GM19035 (cell line): Measurements from ENCODE around the gene DOCK1.

Experiments used
- ATAC-seq: cut with Tn5 transposase; IDR thresholded peaks from one replicate; pipeline ENCODE4 v1.9.1; 2021; ENCODE audit not compliant: unreplicated experiment

Gene DOCK1

GRCh38 chr10:127441350-127442219 is 536.4 kb downstream of the DOCK1 start:
- ATAC-seq: no peak

DNA sequence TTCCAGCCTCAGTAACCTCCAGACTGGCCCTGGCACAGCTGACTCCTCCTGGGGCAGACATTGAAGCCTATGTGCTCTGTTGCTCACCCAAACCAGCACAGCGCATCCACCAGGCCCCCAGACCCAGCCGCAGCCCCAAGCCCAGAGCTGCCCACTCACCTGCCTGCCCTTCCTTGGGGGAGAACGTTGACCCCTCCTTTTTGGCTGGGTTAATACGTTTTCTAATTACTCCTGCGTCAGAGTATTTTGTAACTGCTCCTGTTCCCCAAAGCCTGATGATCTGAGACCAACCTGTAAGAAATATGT is 536.9 kb downstream of the DOCK1 start:
- ATAC-seq: no peak

GRCh38 chr10:127444155-127444554 is 538.9 kb downstream of the DOCK1 start:
- no peak for ATAC-seq

DNA sequence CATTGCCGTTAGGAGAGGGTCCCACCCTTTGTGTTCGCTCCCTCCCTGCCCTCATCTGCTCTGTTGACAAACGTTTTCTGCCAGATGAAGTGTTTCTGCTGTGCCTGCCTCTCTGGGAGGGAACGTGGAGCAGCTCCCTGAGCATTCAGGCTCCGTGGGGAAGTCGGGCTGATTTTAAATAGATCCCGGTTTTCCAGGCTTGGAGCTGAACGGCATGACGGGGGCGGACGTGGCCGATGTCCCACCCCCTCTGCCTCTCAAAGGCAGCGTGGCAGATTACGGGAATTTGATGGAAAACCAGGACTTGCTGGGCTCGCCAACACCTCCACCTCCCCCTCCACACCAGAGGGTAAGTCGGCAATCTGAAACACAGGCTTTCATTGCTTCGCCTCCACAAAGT is 542.0 kb downstream of the DOCK1 start:
- no peak for ATAC-seq

DNA sequence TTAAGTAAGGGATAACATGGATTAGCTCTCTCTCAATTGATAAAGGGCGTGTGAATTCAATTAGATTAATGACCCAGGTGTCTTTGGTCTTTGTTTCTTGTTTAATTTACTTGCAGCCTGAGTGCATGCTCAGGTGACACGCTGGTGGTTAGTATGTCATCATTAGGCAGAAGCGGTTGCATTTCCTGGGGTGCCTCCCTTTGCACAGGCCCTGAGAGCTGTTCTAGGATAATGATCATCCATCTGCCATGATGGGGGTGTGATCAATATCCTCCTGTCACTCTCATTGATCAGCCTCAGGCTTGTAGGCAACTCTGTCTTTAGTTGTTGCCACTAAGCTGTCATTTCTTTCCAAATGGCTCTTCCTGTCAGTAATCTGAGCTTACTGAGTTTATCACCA is 544.3 kb downstream of the DOCK1 start:
- no peak for ATAC-seq

DNA sequence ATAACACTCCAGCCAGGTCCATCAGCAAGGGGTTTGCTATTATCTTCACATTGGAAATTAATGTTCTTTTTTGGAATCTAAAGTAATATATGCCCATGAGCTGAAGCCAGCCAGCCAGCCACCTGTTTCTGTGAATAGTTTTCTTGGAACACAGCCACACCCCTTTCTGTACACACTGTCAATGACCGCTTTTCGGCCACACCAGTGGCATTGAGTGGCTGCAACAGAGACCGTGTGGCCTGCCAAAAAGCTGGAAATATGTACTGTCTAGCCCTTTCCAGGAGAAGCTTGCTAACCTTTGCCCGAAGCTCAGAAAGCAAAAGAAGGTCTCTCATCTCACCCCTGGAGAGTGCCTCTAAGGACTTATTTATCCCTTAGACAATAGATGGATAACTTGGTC is 545.4 kb downstream of the DOCK1 start:
- no peak for ATAC-seq

DNA sequence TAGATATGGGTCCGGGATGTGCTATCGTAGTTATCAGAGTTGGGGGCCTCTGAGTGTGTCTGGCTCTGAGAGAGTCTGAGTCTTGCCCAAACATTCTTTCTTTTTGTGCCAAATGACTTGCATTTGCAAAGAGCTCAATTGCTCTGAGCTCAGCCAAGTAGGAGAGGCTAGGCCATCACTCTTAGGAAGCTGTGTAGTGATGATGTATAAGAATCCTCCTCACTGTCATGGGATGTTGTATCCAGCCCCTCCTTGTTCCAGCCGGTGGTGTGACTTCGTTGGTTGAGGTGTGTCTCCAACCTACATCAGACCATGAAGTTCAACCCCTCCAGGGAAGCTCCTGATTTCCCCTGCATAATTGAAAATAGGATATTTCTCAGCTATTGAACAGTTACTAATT is 546.4 kb downstream of the DOCK1 start:
- no peak for ATAC-seq

- ATAC-seq: no peak
These were observed 547.3 kb downstream of the DOCK1 start for GRCh38 chr10:127452568-127452967.

DNA sequence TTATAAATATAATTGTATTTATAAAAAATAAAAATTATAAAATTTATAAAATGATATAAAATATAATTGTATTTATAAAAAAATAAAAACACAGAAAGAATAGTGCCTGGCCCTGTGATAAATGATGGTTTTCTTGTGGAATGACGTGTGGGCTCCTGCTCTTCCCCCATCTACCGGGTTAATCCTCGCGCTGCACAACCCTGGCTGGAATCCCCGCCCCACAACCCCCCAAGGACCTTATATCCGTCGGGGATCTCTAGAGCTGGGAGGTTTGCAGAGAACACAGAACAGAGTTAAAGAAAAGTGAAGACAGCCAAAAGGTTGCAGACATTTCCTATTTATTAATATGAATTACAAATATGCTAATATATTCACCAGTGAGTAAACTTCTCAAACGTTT is 548.5 kb downstream of the DOCK1 start:
- ATAC-seq: no peak

DNA sequence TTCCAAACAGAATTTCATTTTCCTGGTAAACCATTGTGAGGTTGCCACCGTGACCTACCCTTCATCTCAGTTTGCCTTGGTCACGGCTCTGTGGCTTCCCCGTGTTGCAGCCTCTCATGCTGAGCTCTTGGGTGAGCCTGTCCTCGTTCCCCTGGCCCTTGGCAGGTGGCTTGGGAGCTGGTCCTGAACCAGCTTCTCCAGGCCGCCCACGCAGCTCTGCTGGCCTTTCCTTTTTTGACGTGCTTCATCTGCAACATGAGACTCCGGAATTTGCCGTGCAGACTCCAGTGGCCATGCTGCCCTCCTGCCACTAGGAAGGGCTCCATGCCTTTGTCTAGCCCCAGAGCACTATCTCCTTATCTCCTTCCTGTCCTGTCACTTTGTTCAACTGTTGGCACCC is 550.9 kb downstream of the DOCK1 start:
- no peak for ATAC-seq

DNA sequence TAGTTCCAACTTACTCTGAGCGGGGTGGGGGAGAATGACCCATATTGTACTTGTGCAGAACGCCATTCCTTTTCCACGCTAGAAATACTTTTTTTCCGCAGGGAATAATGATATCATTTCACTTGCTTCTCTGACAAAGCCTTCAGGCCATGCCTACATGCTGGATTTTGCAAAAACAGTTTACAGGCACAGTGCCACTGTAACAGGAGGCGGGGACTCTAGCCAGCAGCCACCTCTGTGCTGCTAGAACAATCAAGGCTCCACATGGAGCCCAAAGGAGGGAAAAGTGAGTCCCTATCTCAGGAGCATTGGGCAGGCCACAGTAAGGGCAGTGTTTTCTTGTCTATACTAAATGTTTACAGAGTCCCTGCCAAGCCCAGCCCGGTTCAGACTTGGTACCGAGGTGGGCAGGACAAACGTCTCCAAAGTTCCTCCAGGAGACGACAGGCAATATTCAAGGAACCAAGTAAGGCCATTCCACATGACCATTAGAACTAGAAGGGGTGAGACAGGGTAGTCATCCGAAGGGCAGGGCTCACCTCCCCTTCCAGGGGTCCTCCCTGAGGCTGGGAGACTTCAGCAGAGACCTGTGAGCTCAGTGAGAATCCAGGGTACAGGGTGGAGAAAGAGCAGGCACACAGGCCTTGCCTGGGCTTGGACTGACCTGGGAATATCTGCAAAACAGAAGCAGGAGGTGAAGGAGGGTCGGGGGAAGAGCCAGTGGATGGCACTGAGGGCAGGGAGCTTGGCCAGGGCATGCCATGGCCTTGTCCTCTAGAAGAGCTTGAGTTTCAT is 553.0 kb downstream of the DOCK1 start:
- ATAC-seq: no peak

GRCh38 chr10:127458829-127459228 is 553.6 kb downstream of the DOCK1 start:
- ATAC-seq: no peak

DNA sequence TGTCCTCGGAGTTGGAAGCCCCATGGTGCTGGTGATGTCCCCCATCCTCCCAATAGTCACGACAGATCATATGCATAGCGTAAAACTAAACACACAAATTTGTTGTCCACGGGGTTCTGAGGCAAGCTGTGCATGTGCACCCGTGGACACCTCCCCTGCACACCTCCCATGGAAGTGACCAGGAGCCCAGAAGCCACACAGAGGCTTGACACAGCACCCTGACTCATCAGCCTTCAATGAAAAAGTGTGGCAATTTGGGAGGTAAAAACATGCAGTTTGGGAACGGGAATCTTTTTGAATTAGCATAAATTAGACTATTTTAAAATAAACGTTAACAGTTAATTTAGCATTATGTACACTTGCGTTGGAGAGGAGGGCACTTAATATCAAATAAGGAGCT is 554.7 kb downstream of the DOCK1 start:
- ATAC-seq: no peak

DNA sequence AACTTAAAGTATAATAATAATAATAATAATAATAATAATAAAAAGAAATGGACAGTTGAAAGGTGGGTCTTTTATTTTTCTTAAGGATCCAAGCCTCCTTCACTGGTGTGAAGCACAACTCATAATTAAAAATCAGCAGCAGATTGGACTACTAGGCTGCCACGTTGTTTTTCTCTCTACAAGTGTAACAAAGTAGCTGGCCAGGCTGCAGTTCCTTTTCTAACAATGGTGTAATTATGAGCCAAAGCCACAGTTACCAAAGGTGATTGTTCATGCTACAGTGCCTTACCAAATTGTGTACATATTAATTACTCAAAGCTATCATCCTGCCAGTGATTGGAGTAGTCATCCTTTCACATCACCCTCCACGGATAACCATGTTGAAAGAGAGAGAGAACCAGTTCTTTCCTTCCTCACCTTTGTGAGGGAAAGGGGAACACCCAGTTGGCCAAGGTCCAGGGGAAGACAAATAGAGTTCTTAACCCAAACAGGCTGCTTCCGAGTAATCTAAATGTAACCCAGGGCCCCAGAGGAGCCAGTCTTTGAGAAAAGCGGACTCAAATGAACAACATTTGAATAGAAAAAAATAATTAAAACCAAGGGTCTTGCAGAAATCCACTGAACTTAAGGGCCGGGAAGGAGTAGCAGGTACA is 557.5 kb downstream of the DOCK1 start:
- no peak for ATAC-seq

GRCh38 chr10:127463548-127463947 is 558.3 kb downstream of the DOCK1 start:
- no peak for ATAC-seq

- ATAC-seq: no peak
These were observed 559.3 kb downstream of the DOCK1 start for GRCh38 chr10:127464561-127464960.

DNA sequence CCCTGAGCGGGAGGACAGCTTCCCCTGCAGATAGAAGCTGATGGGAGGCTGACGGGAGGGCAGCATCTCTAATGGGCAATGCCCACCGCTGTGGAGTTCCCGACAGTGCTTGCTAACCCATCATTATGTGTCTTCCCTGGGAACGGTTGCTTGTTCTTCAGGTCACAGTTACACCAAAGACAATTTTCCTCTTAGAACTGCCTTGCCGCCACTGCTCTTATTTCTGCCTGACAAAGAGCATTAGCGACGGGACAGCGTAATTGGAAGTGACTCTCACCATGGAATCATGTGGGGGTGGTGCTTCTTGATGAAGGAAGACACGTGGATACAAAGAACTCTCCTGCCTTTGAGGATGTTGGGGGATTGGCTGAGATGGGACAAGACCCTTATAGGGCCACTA is 562.6 kb downstream of the DOCK1 start:
- ATAC-seq: no peak

GRCh38 chr10:127468632-127469031 is 563.4 kb downstream of the DOCK1 start:
- no peak for ATAC-seq

- no peak for ATAC-seq
These were observed 565.7 kb downstream of the DOCK1 start for GRCh38 chr10:127470911-127471310.

DNA sequence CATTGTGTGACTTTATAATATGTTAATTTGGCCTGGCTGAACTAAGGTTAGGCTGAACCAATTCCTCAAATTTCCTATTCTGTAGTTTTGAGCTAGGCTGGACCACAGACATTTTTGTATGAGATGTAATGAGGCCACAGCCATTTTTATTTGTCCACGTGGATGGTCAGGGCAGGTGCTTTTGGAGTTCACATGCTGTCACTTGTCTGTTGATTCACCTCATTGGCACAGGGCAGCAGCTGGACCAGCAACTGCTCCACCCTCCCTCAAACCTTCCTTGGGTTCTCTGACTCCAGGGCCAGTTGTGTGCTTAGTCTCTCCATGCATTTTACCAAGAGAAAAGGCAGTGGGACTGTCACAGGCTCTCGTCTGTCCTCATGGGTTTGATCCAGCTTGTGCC is 567.7 kb downstream of the DOCK1 start:
- ATAC-seq: no peak

DNA sequence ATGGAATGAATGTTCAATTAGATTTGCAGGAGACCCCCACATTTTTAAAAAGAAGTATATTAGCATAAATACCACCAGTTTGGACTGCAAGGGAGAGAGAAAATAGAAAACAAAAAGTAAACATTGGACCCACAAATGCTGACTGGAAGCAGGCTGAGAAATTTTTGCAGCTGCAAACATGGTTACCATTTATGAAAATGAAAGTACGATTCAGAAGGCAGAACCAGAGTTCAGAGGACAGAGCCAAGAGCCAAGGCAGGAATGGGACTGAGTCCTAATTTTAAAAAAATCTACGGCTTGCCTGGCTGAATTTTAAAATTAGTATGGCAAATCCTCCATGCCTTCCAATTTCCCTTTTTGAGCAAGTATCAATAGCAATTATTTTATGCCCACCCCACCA is 569.3 kb downstream of the DOCK1 start:
- ATAC-seq: no peak
